HG03159 (cell line): ENCODE measurements around the gene LSS.
"Not testable (repeated sequence)": the region's sequence is repeated elsewhere in the genome, so short reads cannot be mapped to it uniquely, and the experiment has no call there.

Source experiments
- ATAC-seq: cut with Tn5 transposase; IDR thresholded peaks from one replicate; pipeline ENCODE4 v1.9.1; 2021; ENCODE audit warnings: mild to moderate bottlenecking, moderate library complexity; ENCODE audit not compliant: unreplicated experiment

LSS gene

DNA sequence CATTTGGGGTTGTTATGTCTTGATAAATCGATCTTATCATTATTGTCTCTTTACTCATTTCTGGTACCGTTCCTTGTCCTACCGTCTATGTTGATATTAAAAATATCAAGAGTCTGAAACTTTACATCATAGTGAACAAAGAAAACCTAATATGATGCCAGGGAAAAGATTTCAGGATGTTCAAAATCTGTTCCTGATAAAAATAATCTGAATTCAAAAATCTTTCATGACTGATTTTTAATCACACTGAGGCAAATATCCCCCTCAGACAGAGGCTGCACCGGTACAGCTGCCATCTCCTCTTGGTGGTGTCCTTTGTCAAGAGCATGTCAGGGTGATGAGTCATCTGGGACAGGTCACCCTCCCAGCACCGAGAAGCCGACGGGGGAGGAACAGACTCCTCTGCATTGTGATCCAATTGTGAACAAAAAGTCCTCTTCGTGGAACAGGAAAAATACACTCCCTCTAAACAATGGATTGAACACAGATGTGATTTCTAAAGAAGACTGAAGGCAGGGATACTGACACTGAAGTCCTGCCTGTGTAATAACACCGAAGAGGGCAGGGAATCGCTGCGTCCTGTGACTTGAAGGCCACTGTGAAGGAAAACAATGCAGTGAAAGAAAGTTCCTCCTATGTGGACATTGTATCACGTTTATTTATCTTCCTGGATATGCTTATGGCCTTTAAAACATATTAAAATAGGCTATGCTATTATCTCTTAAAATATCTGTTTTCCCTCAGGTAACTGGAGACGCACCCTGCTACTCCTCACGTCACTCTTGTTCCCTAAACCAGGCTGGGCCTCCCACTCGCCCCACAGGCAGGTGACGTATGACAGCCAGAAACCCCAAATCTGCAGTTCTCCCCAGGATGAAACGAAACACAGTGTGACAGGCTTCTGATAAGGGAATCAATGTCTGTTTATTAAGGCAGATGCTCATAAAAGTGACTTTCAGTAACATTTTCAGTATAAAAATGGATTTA is 40.1 kb downstream of the LSS start:
- no peak for ATAC-seq

DNA sequence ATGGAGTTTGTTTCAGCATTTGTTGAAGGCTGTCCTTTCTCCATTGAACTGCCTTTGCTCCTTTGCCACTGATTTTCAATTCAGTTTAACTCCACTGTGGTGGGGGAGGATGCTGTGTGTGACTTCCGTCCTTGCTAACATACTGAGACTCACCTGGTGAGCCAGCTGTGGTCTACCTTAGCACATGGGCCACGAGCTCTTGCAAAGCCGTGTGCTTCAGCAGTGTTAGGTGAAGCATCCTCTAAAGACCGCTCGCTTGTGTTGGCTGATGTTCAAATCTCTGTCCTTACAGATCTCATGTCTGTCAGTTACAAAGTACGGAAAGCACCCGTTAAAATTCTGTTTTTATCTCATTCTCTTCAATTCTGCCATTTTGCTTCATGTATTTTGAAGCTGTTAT is 40.8 kb downstream of the LSS start:
- no peak for ATAC-seq

DNA sequence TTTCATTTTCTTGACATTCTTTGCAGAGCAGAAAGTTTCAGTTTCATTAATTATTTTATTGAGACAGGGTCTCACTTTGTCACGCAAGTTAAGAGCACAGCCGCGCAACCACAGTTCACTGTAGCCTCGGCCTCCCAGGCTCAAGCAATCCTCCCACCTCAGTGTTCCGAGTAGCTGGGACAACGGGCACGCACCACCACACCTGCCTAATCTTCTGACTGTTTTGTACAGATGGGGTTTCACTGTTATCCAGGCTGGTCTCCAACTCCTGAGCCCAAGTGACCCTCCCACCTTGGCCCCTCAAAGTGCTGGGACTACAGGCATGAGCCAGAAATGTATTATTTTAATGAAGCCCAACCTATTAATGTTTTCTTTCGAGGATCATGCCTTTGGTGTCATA is 41.3 kb downstream of the LSS start:
- ATAC-seq, result no peak

DNA sequence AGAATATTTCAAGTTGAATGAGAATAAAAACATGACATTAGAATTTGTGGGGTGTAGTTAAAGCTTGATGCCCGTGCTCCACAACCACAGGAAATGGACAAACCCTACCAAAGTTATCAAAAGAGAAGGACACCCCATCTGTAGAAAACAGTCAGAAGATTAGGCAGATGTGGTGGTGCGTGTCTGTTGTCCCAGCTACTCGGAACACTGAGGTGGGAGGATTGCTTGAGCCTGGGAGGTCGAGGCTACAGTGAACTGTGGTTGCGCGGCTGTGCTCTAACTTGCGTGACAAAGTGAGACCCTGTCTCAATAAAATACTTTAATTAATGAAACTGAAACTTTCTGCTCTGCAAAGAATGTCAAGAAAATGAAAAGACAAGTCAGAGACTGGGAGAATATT is 42.9 kb downstream of the LSS start:
- no peak for ATAC-seq

DNA sequence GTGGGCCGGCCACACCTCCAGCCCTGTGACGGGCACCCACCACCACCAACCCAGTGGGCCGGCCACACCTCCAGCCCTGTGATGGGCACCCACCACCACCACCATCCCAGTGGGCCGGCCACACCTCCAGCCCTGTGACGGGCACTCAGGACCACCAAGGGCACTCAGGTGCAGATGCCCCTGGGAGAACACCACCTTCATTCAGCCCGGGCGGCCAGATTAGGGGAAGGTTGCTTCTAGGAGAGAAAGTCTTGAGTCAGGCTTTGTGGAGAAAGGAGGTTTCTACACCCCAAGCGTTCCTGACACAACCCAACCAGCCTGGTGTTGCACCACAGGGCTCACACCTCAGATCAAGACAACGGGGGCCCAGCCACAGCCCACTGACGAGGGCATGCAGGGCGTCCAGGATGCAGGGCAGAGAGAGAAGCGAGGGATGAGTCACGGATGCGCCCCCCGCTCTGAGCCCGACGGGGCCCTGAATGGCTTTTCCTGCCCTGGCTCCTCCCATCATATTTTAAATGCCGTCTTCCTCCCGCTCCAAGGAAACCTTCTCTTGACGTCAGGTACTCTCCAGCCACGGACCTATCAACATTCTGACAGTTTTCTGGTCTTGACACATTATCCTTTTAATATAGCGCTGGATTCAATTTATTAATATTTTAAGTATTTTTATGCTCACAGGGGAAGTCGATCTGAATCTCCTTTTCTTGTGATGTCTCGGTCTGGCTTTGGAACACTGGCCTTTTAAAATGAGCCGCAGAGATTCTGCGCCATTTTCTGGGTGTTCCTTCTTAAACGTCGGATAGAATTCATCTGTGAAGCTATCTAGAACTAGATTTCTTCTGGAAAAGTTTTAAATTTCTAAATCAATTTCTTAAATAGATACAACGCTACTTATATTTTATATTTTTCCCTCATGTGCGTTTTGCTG is 43.7 kb downstream of the LSS start:
- no peak for ATAC-seq

DNA sequence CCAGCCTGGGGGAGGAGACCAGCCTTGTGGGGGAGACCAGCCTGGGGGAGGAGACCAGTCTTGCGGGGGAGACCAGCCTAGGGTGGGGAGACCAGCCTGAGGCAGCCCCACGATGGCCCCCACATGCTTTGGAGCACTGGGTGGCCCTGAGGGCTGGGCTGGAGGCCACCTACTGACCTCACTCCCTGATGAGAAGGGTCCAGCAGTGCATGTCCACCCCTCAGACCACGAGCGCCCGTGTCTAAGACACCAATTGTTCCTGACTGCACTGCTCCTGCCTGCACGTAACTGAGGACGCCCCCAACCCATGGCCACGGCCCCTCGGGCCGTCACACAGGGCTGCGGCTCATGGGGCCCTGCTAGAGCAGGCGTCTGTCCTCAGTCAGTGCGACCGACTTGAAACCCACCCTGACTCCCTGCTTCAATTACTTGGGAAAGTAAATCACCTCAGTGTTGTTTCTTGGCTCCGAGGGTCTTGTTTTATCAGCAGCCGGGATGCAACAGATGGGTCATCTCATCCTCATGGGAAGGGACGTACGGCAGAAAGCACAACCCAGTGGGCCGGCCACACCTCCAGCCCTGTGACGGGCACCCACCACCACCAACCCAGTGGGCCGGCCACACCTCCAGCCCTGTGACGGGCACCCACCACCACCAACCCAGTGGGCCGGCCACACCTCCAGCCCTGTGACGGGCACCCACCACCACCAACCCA is 44.5 kb downstream of the LSS start, which contains the start of gene SPATC1L:
TSS of gene SPATC1L (minus strand) at position 550 of the 715 bp plus-strand sequence. CDS start 1,643 bp downstream, outside the sequence.
- no peak for ATAC-seq

DNA sequence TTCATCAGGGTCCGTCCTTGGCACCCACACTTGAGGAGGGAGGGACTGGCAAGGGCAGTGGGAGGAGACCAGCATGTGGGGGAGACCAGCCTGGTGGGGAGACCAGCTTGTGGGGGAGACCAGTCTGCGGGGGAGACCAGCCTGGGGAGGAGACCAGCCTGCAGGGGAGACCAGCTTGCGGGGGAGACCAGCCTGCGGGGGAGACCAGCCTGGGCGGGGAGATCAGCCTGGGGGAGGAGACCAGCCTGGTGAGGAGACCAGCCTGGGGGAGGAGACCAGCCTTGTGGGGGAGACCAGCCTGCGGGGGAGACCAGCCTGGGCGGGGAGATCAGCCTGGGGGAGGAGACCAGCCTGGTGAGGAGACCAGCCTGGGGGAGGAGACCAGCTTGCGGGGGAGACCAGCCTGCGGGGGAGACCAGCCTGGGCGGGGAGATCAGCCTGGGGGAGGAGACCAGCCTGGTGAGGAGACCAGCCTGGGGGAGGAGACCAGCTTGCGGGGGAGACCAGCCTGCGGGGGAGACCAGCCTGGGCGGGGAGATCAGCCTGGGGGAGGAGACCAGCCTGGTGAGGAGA is 45.2 kb downstream of the LSS start:
- not testable (repeated sequence) for ATAC-seq

DNA sequence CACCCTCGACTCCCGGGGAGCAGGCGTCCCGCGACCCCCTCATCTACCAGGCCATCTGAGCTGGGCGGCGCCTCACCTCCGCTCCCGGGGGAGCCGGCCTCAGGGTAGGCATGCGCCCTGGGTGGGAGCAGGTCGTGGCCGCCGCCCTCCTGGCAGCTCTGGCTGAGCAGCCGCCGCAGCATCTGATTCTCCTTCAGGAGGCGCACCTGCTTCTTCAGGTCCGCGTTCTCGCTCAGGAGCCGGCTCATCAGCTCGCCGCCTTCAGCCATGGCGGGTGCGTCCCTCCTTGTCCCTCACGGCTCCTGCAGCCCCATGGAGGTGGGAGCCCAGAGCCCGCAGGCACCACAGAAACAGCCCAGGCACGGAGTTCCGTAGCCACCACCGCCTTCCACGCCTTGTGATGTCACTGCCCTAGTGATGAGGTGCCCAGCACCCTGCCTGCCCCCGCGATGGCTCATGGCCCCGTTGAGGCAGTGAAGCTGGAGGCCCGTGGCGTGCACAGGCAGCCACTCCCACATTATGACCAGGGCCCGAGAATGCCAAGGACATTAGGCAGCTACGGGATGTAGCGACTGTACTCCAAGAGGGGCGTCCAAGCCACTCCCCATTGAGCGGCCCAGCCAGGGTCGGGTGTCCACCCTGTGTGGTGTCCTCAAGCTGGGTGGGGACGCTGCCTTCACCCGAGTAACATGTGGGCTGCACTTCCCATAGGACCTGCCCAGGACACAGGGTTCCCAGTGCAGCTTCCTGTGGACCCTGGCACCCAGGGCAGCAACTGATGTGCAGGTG is 45.8 kb downstream of the LSS start:
- ATAC-seq, result no peak

DNA sequence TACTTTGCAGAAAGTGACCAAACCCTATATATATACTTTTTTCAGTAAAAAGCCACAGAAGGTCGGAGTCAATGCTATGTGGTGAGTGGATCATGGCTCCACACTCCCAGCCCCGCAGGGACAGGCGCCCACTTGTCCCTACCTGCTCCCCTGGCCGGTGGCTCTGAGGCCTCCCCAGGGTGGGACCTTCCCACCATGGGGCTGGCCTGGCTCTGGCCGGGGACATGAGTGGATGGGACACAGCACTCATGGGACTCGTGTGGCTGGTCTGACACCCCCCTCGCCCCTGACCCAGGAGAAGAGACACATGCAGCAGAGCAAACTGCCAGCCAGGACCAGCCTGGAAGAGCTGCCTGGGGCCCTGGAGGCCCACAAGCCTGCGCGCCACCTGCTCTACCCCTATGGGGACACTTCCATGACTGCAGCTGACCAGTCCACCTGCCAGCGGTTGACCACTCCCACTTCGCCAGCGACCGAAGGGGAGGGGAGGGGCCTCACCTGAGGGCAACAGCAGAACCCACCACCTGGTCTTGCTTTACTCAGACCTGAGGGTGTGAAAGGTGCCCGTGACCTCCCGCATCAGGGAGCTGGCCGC is 46.5 kb downstream of the LSS start:
- no peak for ATAC-seq

DNA sequence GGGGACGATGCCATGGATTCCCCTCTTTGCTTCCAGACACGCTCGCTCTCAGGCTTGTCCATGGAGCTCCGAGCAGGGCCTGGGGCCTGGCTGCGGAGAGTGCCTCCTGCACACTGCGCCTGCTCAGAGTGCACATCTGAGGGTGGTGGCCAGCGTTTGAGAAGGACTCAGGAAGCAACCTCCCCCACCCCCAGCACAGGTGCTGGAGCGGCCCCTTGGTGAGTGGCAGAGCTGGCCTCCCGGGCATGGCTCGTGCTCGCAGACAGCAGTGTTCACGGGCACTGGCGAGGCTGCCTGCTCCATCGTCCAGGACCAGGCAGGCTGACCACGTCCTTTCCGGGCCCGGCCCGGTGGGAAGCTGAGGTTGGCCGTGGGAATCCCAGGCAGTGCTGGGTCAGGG is 47.1 kb downstream of the LSS start:
- ATAC-seq, result no peak

DNA sequence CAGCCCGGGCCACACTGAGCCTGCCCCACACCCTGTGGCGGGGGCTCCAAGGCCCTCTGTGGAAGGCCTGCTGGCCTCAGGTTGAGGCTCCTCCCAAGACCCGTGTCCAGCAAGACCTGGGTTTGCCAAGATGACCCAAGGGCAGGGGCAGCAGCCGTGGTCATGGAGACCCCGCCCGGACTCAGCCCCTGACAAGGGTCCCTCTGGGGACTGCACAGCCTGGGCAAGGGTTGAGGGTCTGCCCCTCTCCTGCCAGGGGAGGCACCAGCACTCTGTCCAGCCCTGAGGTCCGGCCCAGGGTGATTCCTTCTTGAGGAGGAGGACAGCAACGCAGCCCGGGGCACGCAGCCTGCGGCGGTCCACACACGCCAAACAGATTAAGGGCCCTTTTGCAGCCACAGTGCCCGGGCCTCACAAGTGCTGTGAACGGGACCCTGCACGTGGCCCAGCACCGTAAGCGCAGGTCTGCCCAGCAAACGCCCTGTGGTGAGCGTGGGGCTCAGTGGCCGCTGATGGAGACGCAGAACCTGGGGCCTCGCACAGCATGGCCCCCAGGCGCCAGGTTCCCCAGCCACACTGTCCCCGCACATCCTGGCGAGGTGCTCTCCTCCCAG is 47.7 kb downstream of the LSS start:
- ATAC-seq, result no peak

DNA sequence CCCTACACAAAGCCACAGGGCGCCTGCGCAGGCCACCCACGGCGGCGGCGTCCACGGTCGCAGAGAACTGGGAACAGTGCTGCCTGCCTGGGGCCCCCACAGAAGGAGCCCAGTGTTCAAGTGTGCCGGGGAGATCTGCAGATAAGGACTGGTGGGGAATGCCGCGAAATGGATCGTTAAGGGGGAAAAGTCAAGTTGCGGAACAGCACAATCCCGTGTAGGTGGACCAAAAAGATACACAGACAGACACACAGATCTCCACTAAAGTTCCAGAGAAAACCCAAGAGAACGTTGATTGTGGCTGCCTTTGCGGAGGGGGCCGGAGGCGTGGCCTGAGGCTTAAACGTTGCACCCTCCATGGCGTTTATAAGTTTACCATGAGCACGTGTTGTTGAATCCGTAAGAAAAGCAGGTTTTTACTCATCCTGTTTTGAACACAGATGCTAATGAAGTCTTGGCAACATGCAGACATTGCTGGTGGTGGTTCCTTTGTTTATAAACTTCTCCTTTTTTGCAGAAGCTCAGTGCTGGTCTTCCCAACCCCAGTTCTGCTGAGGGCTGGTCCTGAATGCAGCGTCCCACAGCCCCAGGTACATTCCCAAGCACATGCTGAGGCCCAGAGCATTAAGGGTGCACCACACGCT is 48.4 kb downstream of the LSS start:
- no peak for ATAC-seq

DNA sequence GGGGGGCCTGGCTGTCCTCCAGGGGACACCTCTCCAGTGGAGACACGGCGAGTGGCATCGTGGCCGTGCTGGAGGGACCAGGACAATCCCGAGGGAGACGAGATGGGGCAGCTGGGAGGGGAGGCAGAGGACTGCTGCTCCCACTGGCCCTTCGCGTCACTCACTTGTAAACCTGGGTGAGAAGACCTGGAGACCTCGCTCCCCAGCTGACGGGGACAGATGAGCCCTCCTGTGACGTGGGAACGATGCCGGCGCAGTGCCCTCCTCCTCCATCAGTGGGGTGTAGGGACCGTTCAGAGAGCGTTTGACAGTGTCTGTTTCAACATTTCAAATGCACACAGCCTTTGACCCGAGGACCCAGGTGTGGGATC is 48.9 kb downstream of the LSS start:
- ATAC-seq, result no peak

DNA sequence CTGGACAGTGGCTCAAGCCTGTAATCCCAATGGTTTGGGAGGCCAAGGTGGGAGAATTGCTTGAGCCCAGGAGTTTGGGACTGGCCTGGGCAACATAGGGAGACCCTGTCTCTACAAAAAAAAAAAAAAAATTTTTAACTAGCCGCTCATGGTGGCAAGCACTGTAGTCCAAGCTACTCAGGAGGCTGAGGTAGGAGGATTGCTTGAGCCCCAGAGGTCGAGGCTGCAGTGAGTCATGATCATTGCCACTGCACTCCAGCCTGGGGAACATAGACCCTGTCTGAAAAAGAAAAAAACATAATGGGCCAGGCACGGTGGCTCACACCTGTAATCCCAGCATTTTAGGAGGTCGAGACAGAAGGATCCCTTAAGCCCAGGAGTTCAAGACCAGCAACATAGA is 49.6 kb downstream of the LSS start:
- no peak for ATAC-seq

DNA sequence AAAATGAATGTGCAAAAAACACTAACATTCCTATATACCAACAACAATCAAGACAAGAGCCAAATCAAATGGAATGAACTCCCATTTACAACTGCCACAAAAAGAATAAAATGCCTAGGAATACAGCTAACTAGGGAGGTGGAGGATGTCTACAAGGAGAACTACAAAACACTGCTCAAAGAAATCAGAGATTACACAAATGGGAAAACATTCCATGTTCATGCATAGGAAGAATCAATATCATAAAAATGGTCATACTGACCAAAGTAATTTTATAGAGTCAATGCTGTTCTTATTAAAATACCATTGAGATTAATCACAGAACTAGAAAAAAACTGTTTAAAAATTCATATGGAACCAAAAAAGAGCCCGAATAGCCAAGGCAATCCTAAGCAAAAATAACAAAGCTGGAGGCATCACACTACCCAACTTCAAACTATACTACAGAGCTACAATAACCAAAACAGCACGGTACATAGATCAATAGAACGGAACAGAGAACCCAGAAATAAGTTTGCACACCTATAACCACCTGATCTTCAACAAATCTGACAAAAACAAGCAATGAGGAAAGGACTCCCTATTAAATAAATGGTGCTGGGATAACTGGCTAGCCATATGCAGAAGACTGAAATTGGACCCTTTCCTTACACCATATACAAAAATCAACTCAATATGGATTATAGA is 52.0 kb downstream of the LSS start:
- not testable (repeated sequence) for ATAC-seq

DNA sequence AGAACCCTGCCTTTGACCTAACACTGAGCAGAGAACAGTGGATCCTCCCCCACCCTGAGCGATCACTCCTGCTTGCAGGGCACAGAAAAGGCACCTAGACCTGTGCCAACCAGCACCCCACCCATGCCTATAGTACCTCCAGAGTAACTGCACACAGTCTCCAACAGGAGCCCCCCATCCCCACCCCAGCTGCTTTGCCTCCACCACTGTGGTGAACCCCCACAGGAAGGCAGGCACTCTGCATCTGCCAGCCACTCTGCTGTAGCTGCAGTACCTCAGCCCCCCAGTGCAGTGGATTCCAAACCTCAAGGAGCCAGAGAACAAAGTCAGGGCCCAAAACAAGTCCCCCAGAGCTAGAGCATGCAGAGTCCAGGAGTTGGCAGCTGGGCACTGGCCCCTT is 55.0 kb downstream of the LSS start:
- no peak for ATAC-seq

DNA sequence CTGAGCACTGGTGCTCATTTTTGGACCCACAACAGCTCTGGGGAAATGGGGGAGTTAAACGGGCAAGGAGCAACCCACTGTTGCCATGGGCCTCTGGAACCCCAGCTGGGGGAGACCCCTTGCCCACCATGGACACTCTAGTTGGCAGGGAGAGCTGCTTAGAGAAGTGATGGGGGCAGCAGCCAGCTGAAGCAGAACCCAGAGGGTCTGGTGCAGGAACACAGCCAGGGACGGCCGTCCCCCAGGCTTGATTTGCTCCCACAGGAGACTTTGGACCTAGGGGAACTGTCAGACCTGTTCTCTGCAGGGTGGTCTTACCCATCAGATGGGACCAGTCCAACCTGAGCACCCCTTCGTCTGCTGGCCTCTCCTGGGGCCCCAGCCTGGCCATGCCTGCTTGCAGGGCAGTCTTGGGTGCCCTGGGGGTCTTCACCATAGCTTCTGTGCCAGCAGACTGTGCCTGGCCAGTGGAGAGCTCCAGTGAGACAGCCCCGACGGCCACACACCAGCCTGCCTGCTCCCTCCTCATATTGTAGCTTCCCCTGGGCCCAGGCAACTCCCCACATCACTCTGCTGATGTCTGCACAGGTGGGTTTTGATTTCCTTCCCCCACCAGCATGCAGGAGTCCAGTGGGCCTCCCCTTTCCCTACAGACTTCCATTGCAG is 55.6 kb downstream of the LSS start:
- no peak for ATAC-seq
